ENCODE data around the gene MMP14.

MMP14 gene

DNA sequence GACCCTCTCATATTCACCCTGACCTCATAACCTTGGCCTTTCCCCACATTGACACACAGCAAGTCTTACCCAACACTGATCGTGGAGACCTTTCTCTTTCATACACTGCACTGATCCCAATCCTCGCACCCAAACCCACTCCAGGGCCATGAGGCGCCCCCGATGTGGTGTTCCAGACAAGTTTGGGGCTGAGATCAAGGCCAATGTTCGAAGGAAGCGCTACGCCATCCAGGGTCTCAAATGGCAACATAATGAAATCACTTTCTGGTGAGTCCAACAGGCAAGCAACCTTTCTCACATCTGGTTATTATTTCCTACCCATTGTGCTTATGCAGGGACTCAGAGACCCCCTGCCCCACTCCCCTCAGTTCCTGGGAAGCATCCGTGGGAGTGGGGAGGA lies 5.4 kb downstream of the MMP14 start:
- H3K36me3 ChIP-seq (ENCODE audit: control insufficient read depth, insufficient read depth, low read length): no peaks in the 10 kb centered on the region
- TF ChIP-seq, protein P1, sequence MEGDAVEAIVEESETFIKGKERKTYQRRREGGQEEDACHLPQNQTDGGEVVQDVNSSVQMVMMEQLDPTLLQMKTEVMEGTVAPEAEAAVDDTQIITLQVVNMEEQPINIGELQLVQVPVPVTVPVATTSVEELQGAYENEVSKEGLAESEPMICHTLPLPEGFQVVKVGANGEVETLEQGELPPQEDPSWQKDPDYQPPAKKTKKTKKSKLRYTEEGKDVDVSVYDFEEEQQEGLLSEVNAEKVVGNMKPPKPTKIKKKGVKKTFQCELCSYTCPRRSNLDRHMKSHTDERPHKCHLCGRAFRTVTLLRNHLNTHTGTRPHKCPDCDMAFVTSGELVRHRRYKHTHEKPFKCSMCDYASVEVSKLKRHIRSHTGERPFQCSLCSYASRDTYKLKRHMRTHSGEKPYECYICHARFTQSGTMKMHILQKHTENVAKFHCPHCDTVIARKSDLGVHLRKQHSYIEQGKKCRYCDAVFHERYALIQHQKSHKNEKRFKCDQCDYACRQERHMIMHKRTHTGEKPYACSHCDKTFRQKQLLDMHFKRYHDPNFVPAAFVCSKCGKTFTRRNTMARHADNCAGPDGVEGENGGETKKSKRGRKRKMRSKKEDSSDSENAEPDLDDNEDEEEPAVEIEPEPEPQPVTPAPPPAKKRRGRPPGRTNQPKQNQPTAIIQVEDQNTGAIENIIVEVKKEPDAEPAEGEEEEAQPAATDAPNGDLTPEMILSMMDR (IDR thresholded peaks at IDR 0.05; ENCODE audit: insufficient read depth, low read length, poor library complexity, severe bottlenecking): no peak

GRCh38 chr14:22842211-22843122 lies 6.1 kb downstream of the MMP14 start:
- Histone ChIP-seq H3K36me3 (ENCODE audit: control insufficient read depth, insufficient read depth, low read length) (no peaks in the 10 kb centered on the region), H3K4me3 (replicated peaks; ENCODE audit: low read depth, low read length) (no peak overlapping the region), H3K27me3 (replicated peaks; ENCODE audit: control insufficient read depth, insufficient read depth, low read length) (no peaks in the 10 kb centered on the region; the same call in 1 of the 2 replicates)
- DNase-seq (ENCODE audit: extremely low read depth, insufficient read length): no peak
- TF ChIP-seq, protein P1 (IDR thresholded peaks at IDR 0.05; ENCODE audit: insufficient read depth, low read length, poor library complexity, severe bottlenecking): no peak

More for the DNA sequence above, 5.4 kb downstream of the MMP14 start:
- H3K27me3 ChIP-seq (replicated peaks; ENCODE audit: control insufficient read depth, insufficient read depth, low read length): no peaks in the 10 kb centered on the region
- no peak overlapping the region for H3K4me3 ChIP-seq (replicated peaks; ENCODE audit: low read depth, low read length)
- no peak for DNase-seq (ENCODE audit: extremely low read depth, insufficient read length)

DNA sequence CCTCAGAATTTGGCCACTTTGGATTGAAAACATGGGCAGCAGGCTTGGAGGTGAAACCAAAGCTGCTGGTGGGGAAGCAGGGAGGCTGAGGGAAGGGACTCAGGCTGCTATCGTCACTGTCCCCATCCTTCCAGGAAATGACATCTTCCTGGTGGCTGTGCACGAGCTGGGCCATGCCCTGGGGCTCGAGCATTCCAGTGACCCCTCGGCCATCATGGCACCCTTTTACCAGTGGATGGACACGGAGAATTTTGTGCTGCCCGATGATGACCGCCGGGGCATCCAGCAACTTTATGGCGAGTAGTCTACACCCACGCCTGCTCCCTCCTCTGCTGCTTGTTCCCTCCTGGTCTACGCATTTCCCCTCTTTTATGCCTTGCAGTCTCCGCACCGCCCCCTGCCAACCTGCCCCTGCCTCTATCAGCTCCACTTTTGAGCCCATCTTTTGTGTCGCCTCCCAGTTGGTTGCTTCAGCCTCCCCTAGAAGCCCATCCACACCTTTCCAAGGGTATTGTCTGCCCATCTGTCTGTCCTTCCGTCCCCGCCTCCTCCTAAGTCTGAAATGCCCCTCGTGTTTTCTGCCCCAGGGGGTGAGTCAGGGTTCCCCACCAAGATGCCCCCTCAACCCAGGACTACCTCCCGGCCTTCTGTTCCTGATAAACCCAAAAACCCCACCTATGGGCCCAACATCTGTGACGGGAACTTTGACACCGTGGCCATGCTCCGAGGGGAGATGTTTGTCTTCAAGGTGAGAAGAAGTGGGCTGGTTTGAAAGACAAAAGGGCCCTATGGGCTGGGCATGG lies 6.9 kb downstream of the MMP14 start:
- no peaks in the 10 kb centered on the region; the same call in 1 of the 2 replicates for H3K27me3 ChIP-seq (replicated peaks; ENCODE audit: control insufficient read depth, insufficient read depth, low read length)
- no peak for DNase-seq (ENCODE audit: extremely low read depth, insufficient read length)
- no peaks in the 10 kb centered on the region for H3K36me3 ChIP-seq (ENCODE audit: control insufficient read depth, insufficient read depth, low read length)
- H3K4me3 ChIP-seq (replicated peaks; ENCODE audit: low read depth, low read length): no peak overlapping the region
- TF ChIP-seq, protein P1 (IDR thresholded peaks at IDR 0.05; ENCODE audit: insufficient read depth, low read length, poor library complexity, severe bottlenecking): no peak

DNA sequence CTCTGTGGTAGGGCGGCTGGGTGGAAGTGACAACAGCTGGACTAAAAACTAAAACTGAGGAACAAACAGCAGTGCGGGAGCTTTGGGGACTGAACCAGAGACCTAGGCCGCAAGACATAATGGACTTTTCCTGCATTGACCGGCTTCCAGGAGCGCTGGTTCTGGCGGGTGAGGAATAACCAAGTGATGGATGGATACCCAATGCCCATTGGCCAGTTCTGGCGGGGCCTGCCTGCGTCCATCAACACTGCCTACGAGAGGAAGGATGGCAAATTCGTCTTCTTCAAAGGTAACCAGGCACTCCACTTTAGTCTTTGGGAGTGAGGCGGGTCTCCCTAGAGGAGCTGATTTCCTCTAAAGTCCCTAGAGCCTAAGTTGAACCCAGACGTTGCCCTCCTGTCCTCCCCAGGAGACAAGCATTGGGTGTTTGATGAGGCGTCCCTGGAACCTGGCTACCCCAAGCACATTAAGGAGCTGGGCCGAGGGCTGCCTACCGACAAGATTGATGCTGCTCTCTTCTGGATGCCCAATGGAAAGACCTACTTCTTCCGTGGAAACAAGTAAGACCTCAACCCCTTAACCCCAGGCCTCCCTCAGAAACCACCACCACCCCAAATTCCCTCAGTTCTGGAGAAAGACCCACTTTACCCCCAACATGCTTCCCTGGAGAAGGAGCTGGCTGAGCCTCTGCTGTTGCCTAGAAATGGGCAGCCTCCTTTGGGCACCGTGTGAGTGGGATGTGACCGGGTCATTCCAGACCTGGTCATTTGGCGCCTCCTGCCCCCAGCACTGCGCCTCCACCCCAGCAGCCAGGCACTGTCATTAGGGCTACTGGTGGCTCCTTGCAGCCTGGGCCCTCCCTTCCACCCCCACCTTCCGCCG lies 8.1 kb downstream of the MMP14 start:
- TF ChIP-seq, protein P1 (IDR thresholded peaks at IDR 0.05; ENCODE audit: insufficient read depth, low read length, poor library complexity, severe bottlenecking): no peak
- no peak for DNase-seq (ENCODE audit: extremely low read depth, insufficient read length)
- Histone ChIP-seq H3K4me3 (replicated peaks; ENCODE audit: low read depth, low read length) (no peak overlapping the region), H3K27me3 (replicated peaks; ENCODE audit: control insufficient read depth, insufficient read depth, low read length) (no peaks in the 10 kb centered on the region; the same call in 1 of the 2 replicates), H3K36me3 (ENCODE audit: control insufficient read depth, insufficient read depth, low read length) (no peaks in the 10 kb centered on the region)

GRCh38 chr14:22845103-22845394 lies 8.7 kb downstream of the MMP14 start:
- no peaks in the 10 kb centered on the region for H3K36me3 ChIP-seq (ENCODE audit: control insufficient read depth, insufficient read depth, low read length)
- TF ChIP-seq, protein P1 (IDR thresholded peaks at IDR 0.05; ENCODE audit: insufficient read depth, low read length, poor library complexity, severe bottlenecking): no peak
- DNase-seq (ENCODE audit: extremely low read depth, insufficient read length): no peak
- no peaks in the 10 kb centered on the region; the same call in 1 of the 2 replicates for H3K27me3 ChIP-seq (replicated peaks; ENCODE audit: control insufficient read depth, insufficient read depth, low read length)
- H3K4me3 ChIP-seq (replicated peaks; ENCODE audit: low read depth, low read length): no peak overlapping the region
